Left ventricle myocardium inferior (tissue), 1 donor: ENCODE results near the gene PELI2. TPM values are rescaled to one million over a fixed set of nuclear protein-coding genes. Genes with fewer than 3 reads are reported as not detected.

Experiments used
- DNase-seq: peaks from one replicate; pipeline ENCODE4 v3.0.0-alpha.2; 2020
- H3K27ac ChIP-seq: fragments of 200-600 bp; replicated peaks from 2 replicates; pipeline ENCODE4 v1.8.0; 2021
- H3K27me3 ChIP-seq: fragments of 200-600 bp; 2 replicates; pipeline ENCODE4 v1.8.0; 2021; ENCODE audit warnings: low read depth
- H3K36me3 ChIP-seq: fragments of 200-600 bp; 2 replicates; pipeline ENCODE4 v1.8.0; 2021
- H3K4me1 ChIP-seq: fragments of 200-600 bp; 2 replicates; pipeline ENCODE4 v1.8.0; 2021
- H3K4me3 ChIP-seq: fragments of 200-600 bp; 2 replicates; pipeline ENCODE4 v1.8.0; 2021; ENCODE audit warnings: mild to moderate bottlenecking, moderate library complexity
- H3K9me3 ChIP-seq: fragments of 200-600 bp; replicated peaks from 2 replicates; pipeline ENCODE4 v1.8.0; 2021
- CTCF ChIP-seq: fragments of 200-600 bp; IDR thresholded peaks from 2 replicates; pipeline ENCODE4 v1.8.0; 2021; ENCODE audit warnings: antibody characterized with exemption, mild to moderate bottlenecking, borderline replicate concordance
- intact Hi-C: fragments of 100-400 bp; cut with micrococcal nuclease; formaldehyde crosslinking; loops from one replicate; pipeline ENCODE4 v1.11.0; 2022
- total RNA-seq: library from RNA; stranded (reverse); fragmentation: NEBNext Ultra II Directional; extraction: Animal tissue kit (Norgen Biotek cat#: 25700); gene quantifications from one replicate; pipeline ENCODE4 v1.2.1, GENCODE V29; 2021
- donor health status: DM: no; HTN: yes; CAD: no; lungs with severe emphysema.

Gene PELI2
- total RNA-seq, 1 donor from 2014 or later: 2.0 TPM

GRCh38 chr14:56180754-56181542, 62.7 kb downstream of the PELI2 start:
- H3K9me3 ChIP-seq: no peaks in the 10 kb centered on the region
- H3K27ac ChIP-seq: no peak overlapping the region
- no peaks in the 10 kb centered on the region for H3K36me3 ChIP-seq
- peaks cover 8% of the 10 kb centered on the region for H3K4me1 ChIP-seq
- no peak overlapping the region for H3K4me3 ChIP-seq
- H3K27me3 ChIP-seq: no peaks in the 10 kb centered on the region
- no peak for TF ChIP-seq CTCF
- no peak for DNase-seq
- intact Hi-C loops: no loop called here

- Histone ChIP-seq H3K27me3 (no peaks in the 10 kb centered on the region), H3K4me1 (peaks cover 4% of the 10 kb centered on the region), H3K9me3 (no peaks in the 10 kb centered on the region), H3K36me3 (no peaks in the 10 kb centered on the region), H3K4me3 (no peak overlapping the region), H3K27ac (no peak overlapping the region)
- intact Hi-C loops: no loop called here
- no peak for TF ChIP-seq CTCF
- no peak for DNase-seq
Observed at GRCh38 chr14:56181681-56182085, 63.5 kb downstream of the PELI2 start.

- H3K27ac ChIP-seq: no peak overlapping the region
- no peaks in the 10 kb centered on the region for H3K9me3 ChIP-seq
- H3K27me3 ChIP-seq: no peaks in the 10 kb centered on the region
- no peak overlapping the region for H3K4me3 ChIP-seq
- no peaks in the 10 kb centered on the region for H3K36me3 ChIP-seq
- no peaks in the 10 kb centered on the region for H3K4me1 ChIP-seq
- DNase-seq: no peak
- intact Hi-C loops: no loop called here
- no peak for TF ChIP-seq CTCF
Observed at GRCh38 chr14:56182410-56182809, 64.2 kb downstream of the PELI2 start.

GRCh38 chr14:56183631-56184157, 65.5 kb downstream of the PELI2 start:
- Histone ChIP-seq H3K4me3 (no peak overlapping the region), H3K27me3 (no peaks in the 10 kb centered on the region), H3K36me3 (no peaks in the 10 kb centered on the region), H3K4me1 (no peaks in the 10 kb centered on the region), H3K27ac (no peak overlapping the region), H3K9me3 (no peaks in the 10 kb centered on the region)
- no peak for DNase-seq
- intact Hi-C loops: no loop called here
- no peak for TF ChIP-seq CTCF

GRCh38 chr14:56185992-56186391, 67.8 kb downstream of the PELI2 start:
- H3K27me3 ChIP-seq: no peaks in the 10 kb centered on the region
- H3K36me3 ChIP-seq: no peaks in the 10 kb centered on the region
- H3K4me3 ChIP-seq: no peak overlapping the region
- DNase-seq: no peak
- no peak overlapping the region for H3K27ac ChIP-seq
- intact Hi-C loops: no loop called here
- TF ChIP-seq CTCF: no peak
- H3K4me1 ChIP-seq: no peaks in the 10 kb centered on the region
- H3K9me3 ChIP-seq: no peaks in the 10 kb centered on the region
